Ishikawa (cell line): ENCODE measurements around the gene PSMC2.
A peak's percentile ranks its signal among the peaks of the same experiment; 100 is the strongest.

Experiments used
- CEBPB ChIP-seq: IDR thresholded peaks from 2 replicates; pipeline ENCODE4 v1.6.1; 2012
- CREB1 ChIP-seq: IDR thresholded peaks from 2 replicates; pipeline ENCODE4 v1.6.1; 2012; ENCODE audit warnings: low read depth
- EGR1 ChIP-seq: IDR thresholded peaks from 2 replicates; pipeline ENCODE4 v1.6.1; 2012
- EP300 ChIP-seq: IDR thresholded peaks from 2 replicates; pipeline ENCODE4 v1.6.1; 2012; ENCODE audit warnings: borderline replicate concordance
- FOXM1 ChIP-seq: IDR thresholded peaks from 2 replicates; pipeline ENCODE4 v1.6.1; 2012; ENCODE audit warnings: low read depth, borderline replicate concordance
- MAX ChIP-seq: IDR thresholded peaks from 2 replicates; pipeline ENCODE4 v1.6.1; 2012
- NFIC ChIP-seq: IDR thresholded peaks from 2 replicates; pipeline ENCODE4 v1.6.1; 2012
- RAD21 ChIP-seq: IDR thresholded peaks from 2 replicates; pipeline ENCODE4 v1.6.1; 2012; ENCODE audit warnings: low read depth
- REST ChIP-seq: IDR thresholded peaks from 2 replicates; pipeline ENCODE4 v1.6.1; 2012; ENCODE audit warnings: low read depth, mild to moderate bottlenecking
- TAF1 ChIP-seq: IDR thresholded peaks from 2 replicates; pipeline ENCODE4 v1.6.1; 2012; ENCODE audit warnings: low read depth, mild to moderate bottlenecking
- TCF12 ChIP-seq: IDR thresholded peaks from 2 replicates; pipeline ENCODE4 v1.6.1; 2012; ENCODE audit warnings: low read depth
- TEAD4 ChIP-seq: IDR thresholded peaks from 2 replicates; pipeline ENCODE4 v1.6.1; 2012
- USF1 ChIP-seq: IDR thresholded peaks from 2 replicates; pipeline ENCODE4 v1.6.1; 2012
- YY1 ChIP-seq: IDR thresholded peaks from 2 replicates; pipeline ENCODE4 v1.6.1; 2012; ENCODE audit warnings: low read depth
- ZBTB7A ChIP-seq: IDR thresholded peaks from 2 replicates; pipeline ENCODE4 v1.6.1; 2012; ENCODE audit warnings: low read depth

Gene PSMC2

GRCh38 chr7:103301441-103301840 is 46.0 kb upstream of the PSMC2 start:
- no peak for TF ChIP-seq EGR1
- no peak for TF ChIP-seq CREB1
- no peak for TF ChIP-seq FOXM1
- TF ChIP-seq EP300 = no peak
- no peak for TF ChIP-seq RAD21

- TF ChIP-seq EGR1 (no peak), CEBPB (no peak), REST (no peak), FOXM1 (no peak), EP300 (no peak), YY1 (no peak), NFIC (peak; percentile 81)
Measured at GRCh38 chr7:103307503-103308231, 39.8 kb upstream of the PSMC2 start.

GRCh38 chr7:103314852-103315251 is 32.6 kb upstream of the PSMC2 start:
- TF ChIP-seq USF1 = no peak
- no peak for TF ChIP-seq MAX
- no peak for TF ChIP-seq FOXM1
- TF ChIP-seq ZBTB7A = no peak

- TF ChIP-seq YY1 (no peak), EP300 (no peak), CREB1 (no peak)
Measured at GRCh38 chr7:103316380-103316941, 31.0 kb upstream of the PSMC2 start.

GRCh38 chr7:103317009-103317408 is 30.4 kb upstream of the PSMC2 start:
- TF ChIP-seq CEBPB (no peak), TCF12 (no peak), EGR1 (no peak)

- TF ChIP-seq EP300 (no peak), RAD21 (no peak), MAX (no peak), REST (no peak), YY1 (no peak), TAF1 (no peak), FOXM1 (no peak)
Measured at GRCh38 chr7:103325744-103326143, 21.7 kb upstream of the PSMC2 start.

GRCh38 chr7:103336761-103337160 is 10.7 kb upstream of the PSMC2 start:
- TF ChIP-seq RAD21 (no peak), CEBPB (no peak), NFIC (no peak), TCF12 (no peak), MAX (no peak), TEAD4 (no peak), CREB1 (no peak), FOXM1 (no peak), ZBTB7A (no peak), EP300 (no peak), EGR1 (no peak), TAF1 (no peak), YY1 (no peak), USF1 (no peak)
